ENCODE results near the gene MTMR3.

The MTMR3 gene

GRCh38 chr22:29914991-29915533 is 32.1 kb downstream of the MTMR3 start:
- DNase-seq, result no peak

- no peak for DNase-seq
Measured at GRCh38 chr22:29916007-29916544, 33.1 kb downstream of the MTMR3 start.

DNA sequence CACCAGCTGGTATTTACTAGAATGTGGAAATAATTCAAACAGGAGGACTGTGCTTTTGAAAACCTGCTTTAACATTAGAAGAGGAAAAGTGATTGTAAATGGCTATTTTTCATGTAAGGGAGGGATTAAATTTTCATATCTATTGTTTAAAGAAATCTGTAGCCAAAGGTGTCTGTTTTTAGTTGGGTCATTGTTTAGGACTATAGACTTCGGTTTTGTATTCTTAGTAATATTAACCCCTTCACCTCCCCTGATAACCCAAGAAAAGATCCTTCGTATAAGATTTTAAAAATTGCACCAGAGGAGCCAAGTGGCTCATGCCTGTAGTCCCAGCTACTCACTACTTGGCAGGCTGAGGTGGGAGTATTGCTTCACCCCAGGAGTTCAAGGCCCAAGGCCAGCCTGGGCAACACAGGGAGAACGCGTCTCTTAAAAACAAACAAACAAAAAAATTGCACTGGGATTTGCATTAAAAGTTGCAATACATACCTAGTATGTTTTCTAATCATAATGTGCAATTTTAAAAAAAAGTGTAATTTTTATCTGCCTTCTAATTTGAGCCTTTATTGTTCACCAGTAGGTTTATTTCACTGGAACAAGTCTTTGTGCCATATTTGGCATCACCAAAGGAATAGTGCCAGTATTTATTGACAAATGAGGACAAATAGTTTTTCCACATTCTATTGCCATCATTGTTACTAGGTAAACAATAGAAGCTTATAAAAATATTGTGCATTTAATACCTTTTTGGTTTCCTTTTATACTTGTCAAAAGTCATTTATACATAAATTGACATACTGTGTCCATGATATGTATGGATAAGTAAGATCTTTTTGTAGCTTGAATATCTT is 34.3 kb downstream of the MTMR3 start:
- peak in 5 of 58 donors; percentile 1 to 27 (median 6) for DNase-seq

DNA sequence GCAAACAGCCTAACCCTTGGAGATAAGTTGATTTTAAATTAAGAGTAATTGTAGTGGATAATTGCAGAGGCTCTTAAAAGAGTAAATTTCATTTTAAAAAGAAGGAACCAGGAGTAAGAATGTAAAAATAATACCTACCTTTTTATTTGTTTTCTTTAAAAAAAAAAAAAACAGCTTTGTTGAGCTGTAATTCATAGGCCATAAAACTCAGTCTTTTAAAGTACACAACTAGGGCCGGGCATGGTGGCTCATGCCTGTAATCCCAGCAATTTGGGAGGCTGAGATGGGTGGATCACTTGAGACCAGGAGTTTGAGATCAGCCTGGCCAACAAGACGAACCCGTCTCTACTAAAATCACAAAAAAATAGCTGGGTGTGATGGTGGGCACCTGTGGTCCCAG is 42.4 kb downstream of the MTMR3 start:
- no peak for DNase-seq

- DNase-seq, result no peak
Measured at GRCh38 chr22:29926057-29926456, 43.1 kb downstream of the MTMR3 start.

DNA sequence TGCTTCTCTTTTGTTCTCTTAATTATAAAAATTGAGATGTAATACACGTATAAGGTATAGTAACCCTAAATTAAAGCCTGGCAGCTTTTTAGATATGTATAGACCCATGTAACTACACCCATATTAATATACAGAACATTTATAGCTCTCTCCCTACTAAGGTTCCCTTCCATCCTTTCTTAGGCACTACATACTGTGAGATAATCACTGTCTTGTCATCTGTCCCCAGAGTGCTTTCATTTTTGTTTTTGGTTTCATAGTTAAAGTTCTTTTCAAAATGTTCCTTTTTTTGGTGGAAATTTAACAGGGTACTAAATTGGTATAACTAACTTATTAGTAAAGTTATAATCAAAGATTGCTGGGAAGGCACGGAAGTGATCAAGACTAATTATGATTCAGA is 49.2 kb downstream of the MTMR3 start:
- no peak for DNase-seq

DNA sequence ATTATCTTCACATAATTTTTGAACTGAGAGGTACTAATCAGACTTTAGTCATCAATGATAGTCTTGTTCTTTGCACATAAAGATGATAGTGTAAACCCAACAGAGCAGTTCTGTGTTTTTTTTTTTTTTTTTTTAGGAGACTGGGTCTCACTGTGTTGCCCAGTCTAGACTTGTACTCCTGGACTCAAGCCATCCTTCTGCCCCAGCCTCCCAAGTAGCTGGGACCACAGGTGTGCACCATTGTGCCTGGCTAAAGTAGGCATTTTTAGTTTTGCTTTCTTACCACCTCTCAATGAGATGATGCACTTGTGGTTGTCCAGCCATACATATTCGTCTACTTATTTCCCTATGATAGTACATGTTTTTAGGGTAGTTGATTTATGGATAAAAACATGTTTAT is 50.6 kb downstream of the MTMR3 start:
- no peak for DNase-seq

GRCh38 chr22:29934596-29934995 is 51.6 kb downstream of the MTMR3 start:
- no peak for DNase-seq

GRCh38 chr22:29936186-29936585 is 53.2 kb downstream of the MTMR3 start:
- DNase-seq, result no peak

- DNase-seq, result no peak
Measured at GRCh38 chr22:29937940-29938693, 55.1 kb downstream of the MTMR3 start.

DNA sequence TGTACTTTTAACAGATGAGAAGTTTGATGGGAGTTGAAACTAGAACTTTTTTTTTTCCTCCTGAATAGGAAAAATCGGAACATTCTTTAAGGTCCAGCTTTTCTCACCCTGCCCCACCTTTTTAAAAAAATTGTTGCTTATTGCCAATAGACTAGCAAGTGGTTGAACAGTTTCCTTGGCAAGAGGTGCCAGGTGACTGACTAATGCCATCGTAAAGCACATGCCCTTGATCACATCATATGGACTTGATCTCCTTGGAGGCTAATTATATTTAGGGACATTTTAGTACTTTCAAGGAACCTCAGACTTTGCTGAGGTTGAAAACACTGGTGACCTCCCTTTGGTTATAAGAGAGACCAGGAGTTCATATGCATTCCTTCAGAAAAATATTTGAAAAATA is 57.6 kb downstream of the MTMR3 start:
- no peak for DNase-seq

DNA sequence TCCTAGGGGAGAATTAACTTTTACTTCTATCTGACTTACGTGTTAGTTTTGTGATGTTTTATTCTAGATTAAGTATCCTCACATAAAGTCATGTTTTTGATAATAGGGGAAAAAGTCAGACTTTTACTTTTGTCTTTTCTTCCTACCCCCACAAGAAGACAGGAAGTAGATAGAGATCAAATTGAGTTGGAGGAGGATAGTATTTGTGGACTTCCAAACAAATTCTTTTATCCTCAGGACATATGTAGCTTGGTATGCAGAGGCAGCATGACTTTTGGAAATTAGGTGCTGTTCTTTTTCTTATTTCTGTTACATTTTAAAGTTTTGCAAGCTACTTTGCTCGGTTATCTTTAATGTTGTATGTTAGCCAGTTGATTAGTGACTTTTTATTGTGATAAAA is 61.4 kb downstream of the MTMR3 start:
- DNase-seq, result no peak

DNA sequence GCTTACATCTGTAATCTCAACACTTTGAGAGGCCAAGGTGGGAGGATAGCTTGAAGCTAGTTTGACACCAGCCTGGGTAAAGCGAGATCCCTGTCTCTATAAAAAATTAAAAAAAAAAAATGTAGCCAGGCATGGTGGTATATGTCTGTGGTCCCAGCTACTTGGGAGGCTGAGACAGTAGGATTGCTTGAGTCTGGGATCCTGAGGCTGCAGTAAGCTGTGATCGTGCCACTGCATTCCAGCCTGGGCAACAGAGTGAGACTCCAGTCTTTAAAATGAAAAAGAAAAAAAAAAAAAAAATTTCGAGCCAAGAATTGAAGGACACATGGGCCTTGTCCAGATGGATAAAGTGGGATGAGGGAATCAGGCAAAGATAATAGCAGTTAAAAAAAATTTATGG is 62.5 kb downstream of the MTMR3 start:
- DNase-seq, result no peak

- no peak for DNase-seq
Measured at GRCh38 chr22:29946220-29946619, 63.2 kb downstream of the MTMR3 start.

DNA sequence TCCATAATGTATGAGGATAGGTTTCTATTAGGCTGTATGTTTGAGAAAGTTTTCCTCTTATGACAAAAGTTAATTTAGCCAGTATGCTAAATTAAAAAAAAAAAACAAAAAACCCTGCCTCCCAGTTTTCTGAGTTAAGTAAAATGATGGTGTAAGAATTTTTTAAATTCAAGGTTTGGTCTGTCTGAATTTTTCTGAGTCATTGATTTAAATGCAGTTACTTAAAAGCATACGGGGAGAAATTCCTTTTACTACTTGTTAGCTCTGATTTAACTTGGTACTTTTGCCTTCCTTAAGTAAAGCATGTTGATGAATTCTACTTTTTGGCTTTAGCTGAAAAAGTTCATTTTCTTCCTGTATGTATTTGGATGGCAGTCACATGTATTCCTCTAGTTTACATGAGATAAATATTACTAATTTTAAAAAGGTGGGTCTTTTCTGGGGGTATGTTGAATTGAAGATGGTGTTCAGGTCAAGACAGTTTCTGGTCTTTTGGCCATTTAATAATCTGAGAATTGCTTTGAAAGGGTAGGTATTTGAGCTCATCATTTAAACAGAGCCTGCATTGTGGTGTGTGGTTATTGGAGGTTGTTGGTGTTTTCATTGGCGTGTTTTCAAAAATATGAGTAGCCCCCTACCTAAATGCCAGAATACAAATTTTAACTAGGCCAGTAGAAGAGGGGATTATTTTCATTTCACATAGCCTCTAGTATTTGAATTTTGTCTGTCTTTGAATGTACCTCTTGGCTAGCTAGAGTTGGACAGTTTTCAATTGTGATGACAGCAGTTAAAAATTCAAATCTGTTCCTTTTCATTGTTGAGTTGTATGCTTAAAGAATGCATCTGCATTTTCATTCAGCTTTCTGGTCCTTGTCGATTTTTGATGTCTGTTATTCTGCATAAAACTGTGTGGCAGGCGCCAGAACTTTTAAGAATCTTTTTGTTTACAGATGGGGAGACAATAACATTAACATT is 64.7 kb downstream of the MTMR3 start:
- DNase-seq, result no peak

DNA sequence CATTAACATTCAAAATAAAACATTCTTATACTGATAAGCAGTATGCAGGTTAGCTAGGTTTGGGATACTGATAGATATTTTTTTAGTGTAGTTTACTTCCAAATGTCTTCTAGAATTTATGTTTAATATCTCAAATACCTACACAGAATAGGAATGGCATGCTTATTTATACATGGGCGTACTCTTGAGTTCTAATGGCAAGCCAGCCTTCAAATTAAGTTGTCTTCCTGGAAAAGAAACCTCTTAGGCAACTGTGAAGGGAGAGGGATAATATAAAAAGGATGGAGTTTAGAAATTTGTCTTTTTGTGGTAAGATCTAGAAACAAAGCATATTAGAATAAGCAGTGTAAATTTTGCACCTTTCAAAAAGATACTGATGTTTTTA is 65.4 kb downstream of the MTMR3 start:
- DNase-seq, result no peak

DNA sequence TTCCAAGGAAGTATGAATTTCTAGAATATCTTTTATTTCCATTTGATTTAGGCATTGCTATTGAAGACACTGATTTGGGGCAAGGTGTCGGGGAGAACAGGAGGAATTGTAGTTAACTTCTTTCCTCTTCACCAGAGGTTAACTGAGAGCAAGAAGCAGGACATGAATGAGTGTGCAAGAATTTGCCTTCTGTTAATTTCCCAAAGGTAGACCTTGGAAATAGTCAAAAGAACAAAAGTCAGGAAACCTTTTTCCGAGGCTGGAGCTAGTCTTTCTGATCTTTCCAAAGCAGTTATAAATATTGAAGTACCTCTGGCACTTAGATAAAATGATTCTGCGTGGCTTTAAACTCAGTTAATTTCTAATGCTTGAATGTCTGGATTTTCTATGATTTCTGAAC is 66.9 kb downstream of the MTMR3 start:
- DNase-seq, result no peak

DNA sequence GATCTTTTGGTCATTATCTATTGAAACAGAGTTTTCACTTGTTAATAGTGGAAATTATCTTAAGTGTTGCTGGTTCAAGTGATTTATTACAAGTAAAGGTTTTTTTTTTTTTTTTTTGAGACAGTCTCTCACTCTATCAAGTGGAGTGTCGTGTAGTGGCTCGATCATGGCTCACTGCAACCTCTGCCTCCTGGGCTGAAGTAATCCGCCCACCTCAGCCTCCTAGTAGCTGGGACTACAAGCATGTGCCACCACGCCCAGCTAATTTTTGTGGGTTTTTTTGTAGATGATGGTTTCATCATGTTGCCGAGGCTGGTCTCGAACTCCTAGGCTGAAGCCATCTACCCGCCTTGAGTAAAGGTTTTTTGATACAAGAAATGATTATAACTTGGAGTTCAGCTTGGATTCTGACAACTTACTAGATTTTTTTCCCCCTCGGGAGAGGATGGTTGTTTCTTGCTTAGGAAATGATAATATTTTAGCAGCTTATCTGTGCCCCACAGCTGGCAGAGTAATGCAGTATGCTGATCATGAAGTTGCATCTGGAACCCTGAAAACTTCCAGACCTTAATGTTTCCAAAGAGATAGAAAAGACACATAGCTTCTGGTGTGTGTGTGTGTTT is 68.9 kb downstream of the MTMR3 start:
- DNase-seq, result no peak

DNA sequence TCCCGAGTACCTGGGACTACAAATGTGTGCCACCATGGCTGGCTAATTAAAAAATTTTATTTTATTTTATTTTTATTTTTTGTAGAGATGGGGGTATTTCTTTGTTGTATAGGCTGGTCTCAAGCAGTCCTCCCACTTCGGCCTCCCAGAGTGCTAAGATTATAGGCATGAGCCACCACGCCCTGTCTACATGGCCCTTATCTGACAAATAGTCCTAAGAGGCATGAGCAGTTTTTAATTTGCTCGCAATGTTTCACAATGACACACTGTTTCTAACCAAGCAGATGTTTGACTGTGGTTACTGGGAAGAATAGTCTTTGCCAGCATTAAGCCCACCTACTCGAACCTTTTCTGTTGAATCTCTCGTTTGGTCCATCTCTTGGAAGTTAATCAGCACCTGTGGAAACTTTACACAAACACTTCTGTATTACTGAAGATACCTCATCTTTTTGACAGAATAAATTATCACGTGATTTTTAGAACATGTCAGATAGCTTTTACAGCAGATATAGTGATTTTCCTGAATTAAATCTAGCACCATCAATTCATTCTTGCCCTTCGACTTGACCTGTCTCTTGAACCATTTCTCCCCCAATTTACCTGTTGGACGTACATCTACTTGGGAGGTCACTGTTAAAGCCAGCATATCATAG is 71.4 kb downstream of the MTMR3 start:
- no peak for DNase-seq

DNA sequence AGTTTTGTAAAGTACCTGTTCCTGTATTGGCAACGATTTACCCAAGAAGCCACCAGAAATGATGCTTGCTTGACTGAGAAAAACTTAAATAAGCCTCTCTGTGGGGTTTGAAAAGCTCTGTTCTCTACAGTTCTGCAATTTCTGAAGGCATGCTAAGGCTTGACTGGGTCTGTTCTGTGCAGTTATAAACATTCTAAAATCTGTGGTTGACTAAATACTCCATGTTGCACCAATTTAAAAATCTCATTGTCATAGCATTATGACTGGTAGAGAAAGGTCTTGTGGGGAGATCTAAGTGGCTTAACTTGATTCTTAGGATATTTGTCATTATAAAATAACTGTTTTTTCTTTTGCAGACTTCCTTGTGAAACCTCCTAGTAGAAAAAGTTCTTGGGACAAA is 73.7 kb downstream of the MTMR3 start:
- no peak for DNase-seq
